Aorta (tissue), 5 donors: ENCODE results near the gene VSTM5. TPM values are rescaled to one million over a fixed set of nuclear protein-coding genes. Genes with fewer than 3 reads are reported as not detected.

Experiments used
- ATAC-seq: fragments of 200-7000 bp; cut with Tn5 transposase; one replicate; pipeline ENCODE4 v1.9.1; 2022; ENCODE audit warnings: moderate library complexity; ENCODE audit not compliant: low FRiP score
- DNase-seq, 2 donors: peaks; one replicate each; pipeline ENCODE4 v3.0.0-alpha.2; 2020
- H3K27ac ChIP-seq, 2 donors: one replicate each; pipeline ENCODE4 v1.5.1; 2013; ENCODE audit warnings: low read length in 2 of 2, mild to moderate bottlenecking in 2 of 2, moderate library complexity in 2 of 2, control low read depth in 1 of 2, inconsistent platforms in 1 of 2, low read depth in 1 of 2
- H3K27me3 ChIP-seq, 2 donors: one replicate each; pipeline ENCODE4 v1.6.1; 2013; ENCODE audit warnings: control low read depth in 1 of 2, low read length in 1 of 2, mild to moderate bottlenecking in 1 of 2, moderate library complexity in 1 of 2; ENCODE audit not compliant: insufficient read depth in 2 of 2, control insufficient read depth in 1 of 2
- H3K36me3 ChIP-seq, 2 donors: one replicate each; pipeline ENCODE4 v1.6.1; 2013; ENCODE audit warnings: control low read depth in 1 of 2, low read length in 1 of 2, mild to moderate bottlenecking in 1 of 2; ENCODE audit not compliant: insufficient read depth in 2 of 2, control insufficient read depth in 1 of 2
- H3K4me1 ChIP-seq, 2 donors: one replicate each; pipeline ENCODE4 v1.6.1; 2013; ENCODE audit warnings: low read length in 2 of 2, control low read depth in 1 of 2, mild to moderate bottlenecking in 1 of 2, moderate library complexity in 1 of 2; ENCODE audit not compliant: insufficient read depth in 2 of 2, control insufficient read depth in 1 of 2
- H3K4me3 ChIP-seq, 2 donors: one replicate each; pipeline ENCODE4 v1.5.1; 2013; ENCODE audit warnings: low read length in 2 of 2, control low read depth in 1 of 2, mild to moderate bottlenecking in 1 of 2
- H3K9me3 ChIP-seq: one replicate; pipeline ENCODE4 v1.6.1; 2013; ENCODE audit warnings: mild to moderate bottlenecking, low read length; ENCODE audit not compliant: control insufficient read depth
- WGBS, 2 donors: extraction: QIAGEN DNeasy Blood & Tissue Kit; methylation state at CpG; one replicate each; pipeline ENCODE4 v1.1.7; 2013; 5-methylcytosine and 5-hydroxymethylcytosine counted together
- intact Hi-C, 2 donors: fragments of 100-400 bp; cut with DNase I; formaldehyde crosslinking; loops; one replicate each; pipeline versions ENCODE4 v1.14.2 to v1.15.0; 2022
- polyA plus RNA-seq, 2 donors: library from polyadenylated mRNA; stranded (reverse); fragments of 200-250 nt; gene quantifications; one replicate each; pipeline ENCODE4 v1.2.3, GENCODE V29; 2013
- total RNA-seq, 2 donors: library from RNA; stranded (reverse); fragmentation: NEBNext Ultra II Directional; extraction: Animal tissue kit (Norgen Biotek cat#: 25700); gene quantifications; one replicate each; pipeline ENCODE4 v1.2.1, GENCODE V29; 2021
- donor health status: healthy with polysubstance abuse.
- donor health status: Bipolar disorder and iron deficiency.
- donor health status: DM: no; HTN: no; CAD: no.
- donor health status: DM: no; HTN: no; CAD: no.
- donor health status: DM: yes; HTN: yes; CAD: no.

Gene VSTM5
- total and polyA plus RNA-seq, 4 donors = 0.36 to 0.87 TPM; not detected in 2

DNA sequence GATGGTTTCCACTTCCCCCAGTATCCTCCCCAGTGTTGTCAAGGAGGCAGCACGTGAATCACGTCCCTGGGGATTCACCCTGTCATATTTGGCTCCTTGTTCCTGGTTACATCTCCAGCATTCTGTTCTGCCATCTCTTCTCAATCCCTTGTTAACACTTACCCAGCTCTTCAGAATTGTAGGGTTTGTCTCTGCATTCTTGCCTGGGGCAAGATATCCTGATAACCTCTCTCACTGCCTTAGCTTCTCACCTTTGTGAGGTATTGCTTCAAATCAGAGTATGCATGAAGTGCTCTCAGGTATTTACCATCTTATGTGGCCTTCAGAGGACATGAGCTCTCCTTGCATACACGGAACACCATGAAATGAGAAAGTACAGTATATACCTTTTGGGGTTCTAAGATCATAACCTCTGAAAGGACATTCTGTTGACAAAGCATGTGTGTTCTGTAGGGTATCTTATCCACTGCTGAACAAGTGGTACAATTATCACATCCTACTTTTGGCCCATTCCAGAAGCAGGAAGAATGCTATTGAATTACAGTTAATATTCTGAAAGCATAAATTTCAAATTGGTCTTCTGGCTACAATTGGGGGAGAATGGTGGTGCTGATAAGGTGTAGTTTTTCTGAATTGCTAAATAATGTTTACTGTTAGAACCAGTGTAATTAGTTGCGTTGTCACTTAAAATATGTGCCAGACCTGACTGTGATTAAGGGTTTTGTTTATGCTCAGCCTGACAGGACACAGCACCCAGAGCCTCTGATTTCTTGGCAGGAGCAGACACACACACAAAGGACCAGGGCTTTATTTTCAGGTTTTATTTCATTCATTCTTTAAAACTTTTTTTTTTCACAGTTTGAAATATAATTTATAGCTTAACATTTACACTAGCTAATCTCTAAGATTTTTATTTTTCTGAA lies 32.7 kb downstream of the VSTM5 start:
- no peaks in the 10 kb centered on the region for H3K9me3 ChIP-seq
- no peak overlapping the region for H3K27ac ChIP-seq
- ATAC-seq = no peak
- WGBS, 2 donors = 50 to 60% methylated on average over 4 of the region's 4 CpGs
- peaks cover 1 to 11% of the 10 kb centered on the region in 2 donors for H3K36me3 ChIP-seq
- no peak for DNase-seq
- no peaks in the 10 kb centered on the region for H3K27me3 ChIP-seq
- H3K4me1 ChIP-seq = no peaks in the 10 kb centered on the region
- intact Hi-C loops = no loop called here
- no peak overlapping the region for H3K4me3 ChIP-seq

DNA sequence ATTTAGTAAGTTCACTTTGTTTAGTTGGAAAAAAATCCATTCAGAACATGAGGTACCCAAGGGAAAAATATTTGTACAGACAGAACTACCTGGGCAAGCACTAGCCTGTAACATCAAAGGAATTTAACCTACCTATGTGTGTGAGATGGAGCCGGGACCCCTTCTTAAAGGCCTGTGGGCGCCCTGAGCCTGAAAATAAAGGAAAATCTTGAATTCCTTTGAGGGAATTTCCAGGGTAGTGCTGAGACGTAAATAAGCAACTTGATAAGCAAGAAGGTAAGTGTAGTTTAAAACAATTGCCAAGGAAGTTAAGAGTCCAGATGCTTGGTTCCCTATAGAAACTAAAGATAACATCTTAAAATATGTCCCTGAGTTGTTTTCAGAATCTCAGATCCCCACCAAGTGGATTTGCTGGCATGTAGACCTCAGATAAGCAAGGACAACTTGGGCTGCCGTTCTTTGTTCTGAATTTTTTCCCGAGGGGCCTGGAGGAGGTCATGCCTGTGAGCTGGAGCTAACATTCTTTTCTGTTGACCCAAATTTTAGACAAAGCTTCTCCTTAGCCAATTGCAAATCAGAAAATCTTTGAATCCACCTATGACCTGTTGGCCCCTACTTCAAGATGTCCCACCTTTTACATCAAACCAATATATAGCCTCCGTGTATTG lies 35.3 kb downstream of the VSTM5 start:
- intact Hi-C loops = no loop called here
- ATAC-seq (no peak), DNase-seq (no peak)
- Histone ChIP-seq H3K9me3 (no peaks in the 10 kb centered on the region), H3K27ac (no peak overlapping the region), H3K4me1 (no peaks in the 10 kb centered on the region), H3K4me3 (no peak overlapping the region), H3K27me3 (no peaks in the 10 kb centered on the region), H3K36me3 (peaks cover 1 to 11% of the 10 kb centered on the region in 2 donors)
- WGBS, 2 donors = 68% methylated on average over 6 of the region's 6 CpGs

DNA sequence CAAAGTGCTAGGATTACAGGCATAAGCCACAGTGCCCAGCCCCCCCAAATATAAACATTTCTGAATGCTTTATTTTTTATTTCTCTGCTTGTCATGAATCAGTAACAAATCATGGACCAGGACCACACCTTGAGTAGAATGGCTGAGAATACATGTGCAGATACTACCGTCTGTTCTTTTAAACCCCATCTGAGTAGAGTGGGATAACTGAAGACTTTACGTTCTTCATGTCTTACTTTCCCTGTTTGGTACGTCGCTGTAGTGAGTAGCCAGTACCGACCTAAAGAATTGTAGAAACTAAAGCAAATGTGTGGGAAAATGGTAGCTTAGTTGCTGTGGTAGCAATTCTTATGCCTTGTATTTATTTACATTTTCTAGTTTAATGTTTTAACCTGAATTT lies 36.4 kb downstream of the VSTM5 start:
- intact Hi-C loops = no loop called here
- Histone ChIP-seq H3K27ac (no peak overlapping the region), H3K27me3 (no peaks in the 10 kb centered on the region), H3K4me3 (no peak overlapping the region), H3K4me1 (no peaks in the 10 kb centered on the region), H3K9me3 (no peaks in the 10 kb centered on the region), H3K36me3 (peaks cover 8 to 13% of the 10 kb centered on the region in 2 donors)
- no peak for DNase-seq
- ATAC-seq = no peak
- WGBS, 2 donors = 92 to 93% methylated on average over 5 of the region's 5 CpGs

DNA sequence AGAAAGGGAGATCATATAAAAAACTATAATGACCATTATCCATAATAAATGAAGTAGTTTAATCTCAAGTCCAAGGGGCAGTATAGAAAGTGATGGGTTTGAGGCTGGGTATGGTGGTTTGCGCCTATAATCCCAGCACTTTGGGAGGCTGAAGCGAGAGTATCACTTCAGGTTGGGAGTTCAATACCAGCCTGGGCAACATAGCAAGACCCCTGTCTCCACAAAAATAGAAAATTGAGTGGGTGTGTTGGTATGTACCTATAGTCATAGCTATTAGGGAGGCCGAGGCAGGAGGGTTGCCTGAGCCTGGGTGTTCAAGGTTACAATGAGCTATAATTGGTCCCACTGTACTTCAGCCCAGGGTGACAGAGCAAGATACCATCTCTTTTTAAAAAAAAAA lies 42.4 kb downstream of the VSTM5 start:
- H3K27me3 ChIP-seq = no peaks in the 10 kb centered on the region
- 91 to 95% methylated on average over 3 of the region's 3 CpGs for WGBS, 2 donors
- no peak overlapping the region for H3K27ac ChIP-seq

DNA sequence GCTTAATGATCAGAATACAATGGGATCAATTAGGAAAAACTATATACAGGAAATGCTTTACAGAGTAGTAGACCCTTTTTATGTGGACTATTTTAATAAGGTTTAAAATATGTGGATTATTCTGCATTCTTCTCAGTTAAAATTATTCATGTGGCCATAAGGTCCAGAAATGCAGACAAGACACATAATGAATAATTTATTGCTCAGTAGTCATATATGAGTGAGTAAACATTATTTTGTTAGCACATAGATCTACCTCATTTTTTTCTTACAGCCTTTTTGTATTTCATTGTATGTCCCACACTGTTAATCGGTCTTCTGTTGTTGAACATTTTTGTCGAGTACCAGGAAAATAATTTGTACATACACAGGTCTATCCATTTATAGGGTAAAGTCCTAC lies 45.5 kb downstream of the VSTM5 start:
- no peaks in the 10 kb centered on the region for H3K9me3 ChIP-seq
- intact Hi-C loops = no loop called here
- no peak overlapping the region for H3K4me3 ChIP-seq
- H3K27me3 ChIP-seq = no peaks in the 10 kb centered on the region
- H3K4me1 ChIP-seq = no peaks in the 10 kb centered on the region
- WGBS, 2 donors = 93 to 97% methylated on average over 2 of the region's 2 CpGs
- H3K36me3 ChIP-seq = peaks cover 3 to 19% of the 10 kb centered on the region in 2 donors
- no peak for ATAC-seq
- no peak for DNase-seq
- no peak overlapping the region for H3K27ac ChIP-seq

More for the DNA sequence above, 42.4 kb downstream of the VSTM5 start:
- Histone ChIP-seq H3K36me3 (peaks cover 3 to 12% of the 10 kb centered on the region in 2 donors), H3K9me3 (no peaks in the 10 kb centered on the region), H3K4me3 (no peak overlapping the region), H3K4me1 (no peaks in the 10 kb centered on the region)
- intact Hi-C loops = no loop called here
- DNase-seq = no peak
- ATAC-seq = no peak

DNA sequence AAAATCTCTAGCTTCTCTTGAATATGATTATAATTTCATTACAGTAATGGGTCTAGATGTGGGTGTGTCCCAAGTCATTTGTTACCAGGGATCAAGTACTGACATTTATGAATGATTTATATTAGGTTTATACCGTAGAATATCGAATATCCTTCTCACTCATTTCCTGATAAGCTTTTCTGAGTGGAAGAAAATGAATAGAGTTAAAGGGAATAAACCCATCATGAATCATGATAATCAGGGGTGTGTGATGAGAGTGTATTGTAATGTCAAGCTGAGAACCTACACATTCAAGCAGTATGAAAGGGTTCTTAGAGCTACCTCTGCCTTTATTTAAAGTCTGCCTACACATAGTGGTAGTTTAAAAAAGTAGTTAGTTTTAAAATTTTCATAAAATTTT lies 49.1 kb downstream of the VSTM5 start:
- Histone ChIP-seq H3K36me3 (peaks cover 6 to 10% of the 10 kb centered on the region in 2 donors), H3K4me3 (no peak overlapping the region), H3K4me1 (no peaks in the 10 kb centered on the region), H3K27ac (no peak overlapping the region), H3K27me3 (no peaks in the 10 kb centered on the region), H3K9me3 (no peaks in the 10 kb centered on the region)
- no peak for DNase-seq
- intact Hi-C loops = no loop called here
- no peak for ATAC-seq
- 65 to 69% methylated on average over 2 of the region's 2 CpGs for WGBS, 2 donors

DNA sequence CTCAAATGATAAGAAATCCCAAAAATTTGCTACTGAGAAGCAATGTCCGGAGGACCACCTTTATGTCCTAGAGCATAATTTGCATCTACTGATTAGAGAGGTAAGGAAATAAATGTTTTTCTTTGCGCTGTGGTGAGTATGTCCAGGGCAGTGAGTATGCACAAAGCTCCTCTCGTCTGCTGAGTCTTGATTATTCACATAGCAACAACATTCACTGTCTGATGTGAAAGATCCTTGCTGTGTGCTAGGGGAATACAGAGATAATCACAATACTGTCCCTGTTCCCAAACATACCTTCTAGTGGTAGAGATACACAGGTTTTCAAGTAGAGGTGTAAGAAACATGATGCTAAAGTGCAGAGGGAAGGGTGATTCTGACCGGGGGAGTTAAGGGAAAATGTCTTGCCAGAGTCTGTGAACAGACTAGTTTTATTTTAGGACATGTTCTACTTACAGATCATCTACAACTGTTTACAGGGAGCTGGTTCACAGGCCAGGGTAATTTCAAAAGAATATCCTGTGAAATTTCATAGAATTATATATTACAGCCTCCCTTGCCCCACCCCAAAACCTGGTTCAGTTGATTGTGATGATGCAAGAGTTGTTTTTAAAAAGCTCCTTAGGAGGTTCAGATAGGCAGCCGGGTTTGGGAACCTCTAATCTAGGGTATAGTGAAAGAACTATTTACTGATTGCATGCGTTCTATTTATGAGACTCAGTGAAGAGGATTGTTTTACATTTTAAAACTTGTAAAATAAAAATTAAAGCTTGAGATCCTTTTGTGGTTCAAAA lies 53.8 kb downstream of the VSTM5 start:
- no peak overlapping the region for H3K4me3 ChIP-seq
- no peak overlapping the region for H3K27ac ChIP-seq
- H3K4me1 ChIP-seq = no peaks in the 10 kb centered on the region
- no peaks in the 10 kb centered on the region for H3K9me3 ChIP-seq
- no peak for ATAC-seq
- H3K27me3 ChIP-seq = no peaks in the 10 kb centered on the region
- no peak for DNase-seq
- intact Hi-C loops = loop anchor here in 1 of 2 donors (10.0 kb wide), 1 partner anchor 112 kb away; no protein-coding TSS in a partner anchor
- WGBS, 2 donors = 91% methylated on average over 6 of the region's 6 CpGs
- H3K36me3 ChIP-seq = peaks cover 8 to 9% of the 10 kb centered on the region in 2 donors

DNA sequence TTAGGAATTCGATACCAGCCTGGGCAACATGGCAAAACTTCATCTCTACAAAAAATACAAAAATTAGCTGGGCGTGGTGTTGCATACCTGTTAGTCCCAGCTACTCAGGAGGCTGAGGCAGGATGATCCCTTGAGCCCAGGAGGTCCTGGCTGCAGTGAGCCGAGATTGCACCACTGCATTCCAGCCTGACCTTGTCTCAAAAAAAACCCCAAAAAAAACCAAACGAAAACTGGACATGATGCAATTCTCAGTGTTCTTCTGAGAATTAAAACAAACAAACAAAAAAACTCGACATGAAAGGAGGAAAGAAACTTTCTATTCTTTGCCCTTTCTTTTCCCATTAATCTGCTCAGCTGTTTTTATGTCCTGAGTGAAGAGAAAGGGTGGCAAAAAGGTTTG lies 58.9 kb downstream of the VSTM5 start:
- 82 to 85% methylated on average over 5 of the region's 5 CpGs for WGBS, 2 donors
- no peak overlapping the region for H3K27ac ChIP-seq
- H3K27me3 ChIP-seq = no peaks in the 10 kb centered on the region
- peaks cover 8 to 10% of the 10 kb centered on the region in 2 donors for H3K36me3 ChIP-seq
- ATAC-seq = no peak
- no peak for DNase-seq
- no peak overlapping the region for H3K4me3 ChIP-seq
- no peaks in the 10 kb centered on the region for H3K4me1 ChIP-seq
- no peaks in the 10 kb centered on the region for H3K9me3 ChIP-seq
- intact Hi-C loops = loop anchor here in 1 of 2 donors (10.0 kb wide), 1 partner anchor 107 kb away; no protein-coding TSS in a partner anchor
